Lower lobe of right lung (tissue), 2 donors: Measurements from ENCODE around the gene CTNND2. TPM values are rescaled to one million over a fixed set of nuclear protein-coding genes. Genes with fewer than 3 reads are reported as not detected.

Experiments used
- ATAC-seq, 2 donors: fragments of 200-7000 bp; cut with Tn5 transposase; one replicate each; pipeline ENCODE4 v1.9.1; 2020 to 2022; ENCODE audit warnings: mild to moderate bottlenecking in 2 of 2, moderate library complexity in 2 of 2
- DNase-seq: peaks from one replicate; pipeline ENCODE4 v3.0.0-alpha.2; 2020
- H3K27ac ChIP-seq: fragments of 200-600 bp; one replicate; pipeline ENCODE4 v1.8.0; 2022
- H3K27me3 ChIP-seq: fragments of 200-600 bp; one replicate; pipeline ENCODE4 v1.8.0; 2022; ENCODE audit warnings: low read depth
- H3K36me3 ChIP-seq: fragments of 200-600 bp; one replicate; pipeline ENCODE4 v1.8.0; 2022; ENCODE audit warnings: mild to moderate bottlenecking
- H3K4me1 ChIP-seq: fragments of 200-600 bp; one replicate; pipeline ENCODE4 v1.8.0; 2022
- H3K4me3 ChIP-seq: fragments of 200-600 bp; one replicate; pipeline ENCODE4 v1.8.0; 2022; ENCODE audit warnings: mild to moderate bottlenecking
- H3K9me3 ChIP-seq: fragments of 200-600 bp; one replicate; pipeline ENCODE4 v1.8.0; 2022
- CTCF ChIP-seq: fragments of 200-600 bp; IDR thresholded peaks from one replicate; pipeline ENCODE4 v1.8.0; 2022; ENCODE audit warnings: antibody characterized with exemption, mild to moderate bottlenecking
- intact Hi-C: fragments of 100-400 bp; cut with DNase I; formaldehyde crosslinking; loops from one replicate; pipeline ENCODE4 v1.11.0; 2022
- total RNA-seq: library from RNA; stranded (reverse); fragmentation: NEBNext Ultra II Directional; extraction: Animal tissue kit (Norgen Biotek cat#: 25700); gene quantifications from one replicate; pipeline ENCODE4 v1.2.1, GENCODE V29; 2021
- donor health status: DM: no; HTN: yes; CAD: no; lungs with severe emphysema.

The CTNND2 gene
- total RNA-seq, 1 donor from 2014 or later, result 6.0 TPM

DNA sequence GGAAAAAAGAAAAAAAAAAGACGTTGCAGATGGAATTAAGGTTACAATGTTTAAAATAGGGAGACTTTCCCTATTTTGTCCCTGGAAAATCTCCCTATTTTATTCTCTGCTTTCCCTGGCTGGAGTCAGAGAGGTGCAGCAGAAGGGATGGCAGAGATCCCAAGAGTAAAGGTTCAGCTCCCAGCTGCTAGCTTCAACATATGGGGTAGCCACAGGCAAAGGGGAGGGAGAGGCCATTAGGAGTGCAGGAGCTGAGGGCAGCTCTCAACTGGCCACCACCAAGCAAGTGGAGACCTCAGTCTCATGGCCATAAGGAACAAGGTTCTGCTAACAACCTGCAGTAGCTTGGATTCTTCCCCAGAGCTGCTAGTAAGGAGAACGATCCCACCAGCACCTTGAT is 776.2 kb downstream of the CTNND2 start:
- intact Hi-C loops, result no loop called here
- ATAC-seq, result no peak

GRCh38 chr5:11126844-11127243 is 777.4 kb downstream of the CTNND2 start:
- intact Hi-C loops, result no loop called here
- no peak for TF ChIP-seq CTCF
- DNase-seq (no peak), ATAC-seq (no peak)
- H3K27me3 ChIP-seq, result no peaks in the 10 kb centered on the region
- no peaks in the 10 kb centered on the region for H3K4me1 ChIP-seq
- no peaks in the 10 kb centered on the region for H3K36me3 ChIP-seq
- H3K9me3 ChIP-seq, result no peaks in the 10 kb centered on the region
- H3K4me3 ChIP-seq, result no peak overlapping the region
- no peak overlapping the region for H3K27ac ChIP-seq

More for the DNA sequence above, 776.2 kb downstream of the CTNND2 start:
- Histone ChIP-seq H3K27ac (no peak overlapping the region), H3K27me3 (no peaks in the 10 kb centered on the region), H3K36me3 (no peaks in the 10 kb centered on the region), H3K9me3 (no peaks in the 10 kb centered on the region), H3K4me3 (no peak overlapping the region), H3K4me1 (no peaks in the 10 kb centered on the region)
- TF ChIP-seq CTCF, result no peak
- DNase-seq, result no peak

DNA sequence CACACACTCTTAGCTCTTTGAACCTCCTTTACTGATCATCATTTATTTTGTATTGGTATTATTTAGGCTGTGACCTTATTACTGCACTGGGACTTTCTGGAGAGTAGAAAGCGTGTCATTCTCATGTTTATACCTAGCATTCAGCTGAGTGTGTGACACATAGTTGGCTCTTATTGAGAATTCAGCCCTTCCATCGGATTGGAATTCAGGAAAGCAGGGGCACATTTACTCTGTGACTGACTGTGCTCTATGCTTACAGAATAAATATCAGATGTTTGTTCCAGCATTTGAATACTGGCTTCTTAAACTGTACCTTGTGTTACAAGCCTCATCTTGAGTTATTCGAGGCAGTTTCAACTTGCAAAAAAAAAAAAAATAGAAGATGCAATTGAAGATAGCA is 782.4 kb downstream of the CTNND2 start:
- TF ChIP-seq CTCF, result no peak

DNA sequence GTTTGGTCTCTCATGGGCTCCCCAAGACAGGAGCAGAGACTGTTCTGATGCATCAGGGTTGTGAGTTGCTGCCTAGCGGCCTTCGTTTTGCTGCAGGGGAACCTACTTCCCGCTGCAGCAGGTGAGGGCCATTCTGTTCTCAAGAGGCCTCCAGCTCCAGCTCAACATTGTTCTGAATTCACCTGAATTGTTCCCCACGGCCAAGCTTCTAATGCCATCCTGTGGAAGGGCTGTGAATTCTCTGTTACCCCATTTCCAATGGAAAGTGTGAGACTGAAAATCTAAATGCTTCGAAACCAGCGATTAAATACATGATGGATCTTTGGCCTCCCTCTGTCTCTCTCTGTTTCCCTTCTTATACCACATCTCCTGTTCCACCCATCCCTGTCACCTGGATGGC is 794.1 kb downstream of the CTNND2 start:
- intact Hi-C loops, result no loop called here
- H3K9me3 ChIP-seq, result no peaks in the 10 kb centered on the region
- no peak for DNase-seq
- H3K27me3 ChIP-seq, result no peaks in the 10 kb centered on the region
- H3K4me3 ChIP-seq, result no peak overlapping the region
- no peak for TF ChIP-seq CTCF
- no peak overlapping the region for H3K27ac ChIP-seq
- no peaks in the 10 kb centered on the region for H3K36me3 ChIP-seq
- H3K4me1 ChIP-seq, result no peaks in the 10 kb centered on the region
- no peak for ATAC-seq

More for the DNA sequence above, 782.4 kb downstream of the CTNND2 start:
- intact Hi-C loops, result no loop called here
- no peaks in the 10 kb centered on the region for H3K36me3 ChIP-seq
- no peaks in the 10 kb centered on the region for H3K4me1 ChIP-seq
- no peaks in the 10 kb centered on the region for H3K27me3 ChIP-seq
- no peak for DNase-seq
- no peak overlapping the region for H3K4me3 ChIP-seq
- H3K27ac ChIP-seq, result no peak overlapping the region
- no peaks in the 10 kb centered on the region for H3K9me3 ChIP-seq
- ATAC-seq, result no peak

DNA sequence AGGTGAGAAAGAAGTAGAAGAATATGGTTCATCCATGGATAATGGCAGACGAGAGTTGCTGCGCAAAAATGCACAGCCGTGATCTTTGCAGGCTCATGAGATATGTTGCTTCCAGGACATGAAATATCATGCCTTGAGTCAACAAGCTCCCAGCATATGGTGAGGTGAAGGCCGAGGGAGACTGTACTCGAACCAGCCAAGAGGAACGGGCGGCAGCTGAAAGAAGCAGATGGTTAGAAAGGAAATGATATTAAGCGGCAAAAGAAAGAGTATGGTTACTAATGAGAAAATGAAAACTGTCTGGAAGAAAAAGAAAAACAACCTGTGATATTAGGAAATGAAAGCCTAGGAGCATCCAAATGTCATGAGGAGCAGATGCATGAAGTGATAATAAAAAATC is 798.5 kb downstream of the CTNND2 start:
- H3K9me3 ChIP-seq, result no peaks in the 10 kb centered on the region
- ATAC-seq (no peak), DNase-seq (no peak)
- TF ChIP-seq CTCF, result no peak
- no peaks in the 10 kb centered on the region for H3K27me3 ChIP-seq
- no peaks in the 10 kb centered on the region for H3K4me1 ChIP-seq
- H3K4me3 ChIP-seq, result no peak overlapping the region
- intact Hi-C loops, result no loop called here
- H3K27ac ChIP-seq, result no peak overlapping the region
- no peaks in the 10 kb centered on the region for H3K36me3 ChIP-seq

DNA sequence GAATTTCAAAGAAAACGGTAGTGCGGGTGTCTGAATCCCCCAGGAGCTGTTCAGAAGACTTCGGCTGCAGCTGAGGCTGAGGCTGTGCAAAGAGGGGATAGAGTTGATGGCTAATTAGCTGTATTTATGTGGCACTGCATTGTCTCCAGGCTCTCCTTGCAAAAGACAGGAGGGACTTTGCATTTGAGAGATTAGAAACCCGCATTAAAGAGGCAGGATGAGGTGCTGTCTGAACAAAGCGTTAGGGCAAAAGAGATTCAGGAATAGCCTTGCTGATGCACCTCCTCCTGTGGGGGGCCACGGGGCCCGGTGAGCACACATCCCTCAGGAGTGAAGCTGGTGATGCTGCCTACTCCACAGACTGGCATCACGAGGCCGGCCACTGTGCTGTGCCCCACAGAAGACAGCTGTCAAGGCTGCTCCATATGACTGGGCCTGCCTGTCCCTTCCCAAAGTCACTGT is 799.6 kb downstream of the CTNND2 start:
- no peak overlapping the region for H3K4me3 ChIP-seq
- no peak for TF ChIP-seq CTCF
- DNase-seq (no peak), ATAC-seq (no peak)
- no peaks in the 10 kb centered on the region for H3K4me1 ChIP-seq
- no peaks in the 10 kb centered on the region for H3K27me3 ChIP-seq
- H3K36me3 ChIP-seq, result no peaks in the 10 kb centered on the region
- no peaks in the 10 kb centered on the region for H3K9me3 ChIP-seq
- intact Hi-C loops, result no loop called here
- no peak overlapping the region for H3K27ac ChIP-seq
